MCF 10A (cell line): Measurements from ENCODE around the gene DOHH. TPM values are rescaled to one million over a fixed set of nuclear protein-coding genes. Genes with fewer than 3 reads are reported as not detected.

Experiments used
- BruUV-seq: library from RNA; stranded (reverse); fragments of 400-500 nt; replicated peaks from 2 replicates; lab custom pipeline; 2021; lab: Mats Ljungman, UMichigan
- CTCF ChIA-PET: fragments of 300-600 bp; sonication (Branson Sonifier 250); formaldehyde crosslinking; extraction: SDS; loops from one replicate; lab custom pipeline; 2021; ENCODE audit warnings: antibody characterized with exemption, inconsistent platforms; lab: Yijun Ruan, JAX
- POLR2A ChIA-PET: fragments of 300-600, 350-650 bp; sonication (Branson Sonifier 250); formaldehyde crosslinking; extraction: SDS; loops from one replicate; lab custom pipeline; 2020; ENCODE audit warnings: antibody characterized with exemption, inconsistent platforms; lab: Yijun Ruan, JAX
- DNase-seq: peaks from one replicate; pipeline ENCODE4 v3.0.0-alpha.2; 2018; ENCODE audit not compliant: unreplicated experiment
- H3K27ac Mint-ChIP-seq: one replicate; pipeline ENCODE4 v1.8.0; 2022; ENCODE audit warnings: mild to moderate bottlenecking, low read depth, mixed read lengths; ENCODE audit not compliant: unreplicated experiment
- H3K27me3 Mint-ChIP-seq: one replicate; pipeline ENCODE4 v1.8.0; 2022; ENCODE audit warnings: mixed read lengths; ENCODE audit not compliant: insufficient read depth, unreplicated experiment
- H3K36me3 Mint-ChIP-seq: one replicate; pipeline ENCODE4 v1.8.0; 2022; ENCODE audit warnings: mild to moderate bottlenecking, moderate library complexity, mixed read lengths; ENCODE audit not compliant: insufficient read depth, unreplicated experiment
- H3K4me1 Mint-ChIP-seq: one replicate; pipeline ENCODE4 v1.8.0; 2022; ENCODE audit warnings: mixed read lengths; ENCODE audit not compliant: insufficient read depth, unreplicated experiment
- H3K4me3 Mint-ChIP-seq: one replicate; pipeline ENCODE4 v1.8.0; 2022; ENCODE audit warnings: mild to moderate bottlenecking, moderate library complexity, mixed read lengths; ENCODE audit not compliant: unreplicated experiment
- H3K9me3 Mint-ChIP-seq: one replicate; pipeline ENCODE4 v1.8.0; 2022; ENCODE audit warnings: mixed read lengths; ENCODE audit not compliant: unreplicated experiment
- CTCF ChIP-seq: fragments of 200-600 bp; IDR thresholded peaks from one replicate; pipeline ENCODE4 v1.8.0; 2022; ENCODE audit warnings: antibody characterized with exemption, mild to moderate bottlenecking; ENCODE audit not compliant: unreplicated experiment
- intact Hi-C: fragments of 100-400 bp; cut with micrococcal nuclease; formaldehyde crosslinking; loops from 2 replicates; pipeline ENCODE4 v1.14.1; 2022
- total RNA-seq: library from RNA; stranded (reverse); gene quantifications from 2 replicates; pipeline ENCODE4 v1.2.3, GENCODE V29; 2022

Gene DOHH
- total RNA-seq, 1 experiment from 2014 or later = 16.3 TPM

- ChIA-PET POLR2A (interaction anchor here (0.6 to 1.2 kb wide), 2 partner anchors 12 to 174 kb away, joined by 3 to 7 read pairs; no protein-coding TSS in a partner anchor), CTCF (interaction anchor here (0.6 to 1.3 kb wide), 4 partner anchors 17 to 174 kb away, joined by 3 to 6 read pairs (median 4); no protein-coding TSS in a partner anchor)
- H3K4me1 Mint-ChIP-seq = no peaks in the 10 kb centered on the region
- no peak for TF ChIP-seq CTCF
- H3K27me3 Mint-ChIP-seq = no peaks in the 10 kb centered on the region
- BruUV-seq = no TSS peak
- intact Hi-C loops = no loop called here
- no peak overlapping the region for H3K4me3 Mint-ChIP-seq
- no peaks in the 10 kb centered on the region for H3K9me3 Mint-ChIP-seq
- H3K36me3 Mint-ChIP-seq = no peaks in the 10 kb centered on the region
- H3K27ac Mint-ChIP-seq = no peak overlapping the region
- DNase-seq = no peak
Measured at GRCh38 chr19:3478409-3479176, 21.9 kb downstream of the DOHH start.

GRCh38 chr19:3477951-3478350 lies 22.5 kb downstream of the DOHH start:
- no peaks in the 10 kb centered on the region for H3K27me3 Mint-ChIP-seq

GRCh38 chr19:3477506-3477905 lies 23.0 kb downstream of the DOHH start:
- ChIA-PET POLR2A (interaction anchor here (0.6 kb wide), 1 partner anchor 151 kb away, joined by 3 read pairs; no protein-coding TSS in a partner anchor), CTCF (interaction anchor here (0.6 kb wide), 1 partner anchor 1418 kb away, joined by 4 read pairs; no protein-coding TSS in a partner anchor)
- Mint-ChIP-seq H3K27me3 (no peaks in the 10 kb centered on the region), H3K27ac (no peak overlapping the region), H3K4me1 (no peaks in the 10 kb centered on the region), H3K9me3 (no peaks in the 10 kb centered on the region), H3K4me3 (no peak overlapping the region), H3K36me3 (no peaks in the 10 kb centered on the region)
- no peak for TF ChIP-seq CTCF
- DNase-seq = no peak
- BruUV-seq = no TSS peak
- intact Hi-C loops = no loop called here

More at GRCh38 chr19:3477951-3478350, 22.5 kb downstream of the DOHH start:
- no TSS peak for BruUV-seq
- Mint-ChIP-seq H3K36me3 (no peaks in the 10 kb centered on the region), H3K9me3 (no peaks in the 10 kb centered on the region), H3K4me1 (no peaks in the 10 kb centered on the region), H3K27ac (no peak overlapping the region), H3K4me3 (no peak overlapping the region)
- no peak for DNase-seq
- no peak for TF ChIP-seq CTCF
- CTCF ChIA-PET = no interaction called here
- POLR2A ChIA-PET = interaction anchor here (0.6 kb wide), 2 partner anchors 12 to 151 kb away, joined by 3 read pairs; no protein-coding TSS in a partner anchor
- intact Hi-C loops = no loop called here

- Mint-ChIP-seq H3K4me3 (no peak overlapping the region), H3K9me3 (no peaks in the 10 kb centered on the region), H3K27me3 (no peaks in the 10 kb centered on the region), H3K4me1 (no peaks in the 10 kb centered on the region), H3K27ac (no peak overlapping the region), H3K36me3 (no peaks in the 10 kb centered on the region)
- CTCF ChIA-PET = interaction anchor here (0.6 kb wide), 1 partner anchor 1418 kb away, joined by 4 read pairs; no protein-coding TSS in a partner anchor
- BruUV-seq = no TSS peak
- TF ChIP-seq CTCF = no peak
- POLR2A ChIA-PET = no interaction called here
- no peak for DNase-seq
- intact Hi-C loops = no loop called here
Measured at GRCh38 chr19:3476830-3477229, 23.6 kb downstream of the DOHH start.
